Activated CD4-positive, alpha-beta T cell treated with anti-CD3 and anti-CD28 coated beads, Interleukin-2, Interleukin-6, amounts not matched to agents 100 ng/mL and 50 ng/mL, durations not matched to agents 16 hours and 8 hours (primary cell): ENCODE data around the gene FIGN.

Experiments used
- DNase-seq: peaks from one replicate; pipeline ENCODE4 v3.0.0-alpha.2; 2020

The FIGN gene

GRCh38 chr2:163607630-163608029 is 128.2 kb downstream of the FIGN start:
- no peak for DNase-seq

- DNase-seq: no peak
Observed at GRCh38 chr2:163606878-163607277, 128.9 kb downstream of the FIGN start.

GRCh38 chr2:163605779-163606178 is 130.0 kb downstream of the FIGN start:
- DNase-seq: no peak

- no peak for DNase-seq
Observed at GRCh38 chr2:163604941-163605555, 130.8 kb downstream of the FIGN start.

- DNase-seq: no peak
Observed at GRCh38 chr2:163602196-163602595, 133.6 kb downstream of the FIGN start.

- DNase-seq: no peak
Observed at GRCh38 chr2:163601377-163601776, 134.4 kb downstream of the FIGN start.

GRCh38 chr2:163600801-163601200 is 135.0 kb downstream of the FIGN start:
- no peak for DNase-seq

GRCh38 chr2:163595028-163595427 is 140.8 kb downstream of the FIGN start:
- no peak for DNase-seq

GRCh38 chr2:163594497-163594896 is 141.3 kb downstream of the FIGN start:
- no peak for DNase-seq

- DNase-seq: no peak
Observed at GRCh38 chr2:163593982-163594381, 141.8 kb downstream of the FIGN start.

- DNase-seq: no peak
Observed at GRCh38 chr2:163592954-163593622, 142.7 kb downstream of the FIGN start.

- DNase-seq: no peak
Observed at GRCh38 chr2:163591461-163591860, 144.3 kb downstream of the FIGN start.

GRCh38 chr2:163580757-163581156 is 155.1 kb downstream of the FIGN start:
- DNase-seq: no peak

- no peak for DNase-seq
Observed at GRCh38 chr2:163574309-163574708, 161.5 kb downstream of the FIGN start.

- no peak for DNase-seq
Observed at GRCh38 chr2:163573652-163574051, 162.2 kb downstream of the FIGN start.

GRCh38 chr2:163572850-163573249 is 163.0 kb downstream of the FIGN start:
- no peak for DNase-seq

GRCh38 chr2:163571423-163572102 is 164.2 kb downstream of the FIGN start:
- no peak for DNase-seq

- no peak for DNase-seq
Observed at GRCh38 chr2:163570391-163570790, 165.4 kb downstream of the FIGN start.

GRCh38 chr2:163565192-163565591 is 170.6 kb downstream of the FIGN start:
- DNase-seq: no peak

- no peak for DNase-seq
Observed at GRCh38 chr2:163564236-163564635, 171.6 kb downstream of the FIGN start.

GRCh38 chr2:163563336-163563735 is 172.5 kb downstream of the FIGN start:
- DNase-seq: no peak

GRCh38 chr2:163558251-163559021 is 177.4 kb downstream of the FIGN start:
- DNase-seq: no peak

- no peak for DNase-seq
Observed at GRCh38 chr2:163556511-163556910, 179.3 kb downstream of the FIGN start.

- DNase-seq: no peak
Observed at GRCh38 chr2:163554864-163555263, 180.9 kb downstream of the FIGN start.
